ENCODE measurements around the gene RELCH.
"Not testable (repeated sequence)": the region's sequence is repeated elsewhere in the genome, so short reads cannot be mapped to it uniquely, and the experiment has no call there.

The RELCH gene, protein sequence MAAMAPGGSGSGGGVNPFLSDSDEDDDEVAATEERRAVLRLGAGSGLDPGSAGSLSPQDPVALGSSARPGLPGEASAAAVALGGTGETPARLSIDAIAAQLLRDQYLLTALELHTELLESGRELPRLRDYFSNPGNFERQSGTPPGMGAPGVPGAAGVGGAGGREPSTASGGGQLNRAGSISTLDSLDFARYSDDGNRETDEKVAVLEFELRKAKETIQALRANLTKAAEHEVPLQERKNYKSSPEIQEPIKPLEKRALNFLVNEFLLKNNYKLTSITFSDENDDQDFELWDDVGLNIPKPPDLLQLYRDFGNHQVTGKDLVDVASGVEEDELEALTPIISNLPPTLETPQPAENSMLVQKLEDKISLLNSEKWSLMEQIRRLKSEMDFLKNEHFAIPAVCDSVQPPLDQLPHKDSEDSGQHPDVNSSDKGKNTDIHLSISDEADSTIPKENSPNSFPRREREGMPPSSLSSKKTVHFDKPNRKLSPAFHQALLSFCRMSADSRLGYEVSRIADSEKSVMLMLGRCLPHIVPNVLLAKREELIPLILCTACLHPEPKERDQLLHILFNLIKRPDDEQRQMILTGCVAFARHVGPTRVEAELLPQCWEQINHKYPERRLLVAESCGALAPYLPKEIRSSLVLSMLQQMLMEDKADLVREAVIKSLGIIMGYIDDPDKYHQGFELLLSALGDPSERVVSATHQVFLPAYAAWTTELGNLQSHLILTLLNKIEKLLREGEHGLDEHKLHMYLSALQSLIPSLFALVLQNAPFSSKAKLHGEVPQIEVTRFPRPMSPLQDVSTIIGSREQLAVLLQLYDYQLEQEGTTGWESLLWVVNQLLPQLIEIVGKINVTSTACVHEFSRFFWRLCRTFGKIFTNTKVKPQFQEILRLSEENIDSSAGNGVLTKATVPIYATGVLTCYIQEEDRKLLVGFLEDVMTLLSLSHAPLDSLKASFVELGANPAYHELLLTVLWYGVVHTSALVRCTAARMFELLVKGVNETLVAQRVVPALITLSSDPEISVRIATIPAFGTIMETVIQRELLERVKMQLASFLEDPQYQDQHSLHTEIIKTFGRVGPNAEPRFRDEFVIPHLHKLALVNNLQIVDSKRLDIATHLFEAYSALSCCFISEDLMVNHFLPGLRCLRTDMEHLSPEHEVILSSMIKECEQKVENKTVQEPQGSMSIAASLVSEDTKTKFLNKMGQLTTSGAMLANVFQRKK

DNA sequence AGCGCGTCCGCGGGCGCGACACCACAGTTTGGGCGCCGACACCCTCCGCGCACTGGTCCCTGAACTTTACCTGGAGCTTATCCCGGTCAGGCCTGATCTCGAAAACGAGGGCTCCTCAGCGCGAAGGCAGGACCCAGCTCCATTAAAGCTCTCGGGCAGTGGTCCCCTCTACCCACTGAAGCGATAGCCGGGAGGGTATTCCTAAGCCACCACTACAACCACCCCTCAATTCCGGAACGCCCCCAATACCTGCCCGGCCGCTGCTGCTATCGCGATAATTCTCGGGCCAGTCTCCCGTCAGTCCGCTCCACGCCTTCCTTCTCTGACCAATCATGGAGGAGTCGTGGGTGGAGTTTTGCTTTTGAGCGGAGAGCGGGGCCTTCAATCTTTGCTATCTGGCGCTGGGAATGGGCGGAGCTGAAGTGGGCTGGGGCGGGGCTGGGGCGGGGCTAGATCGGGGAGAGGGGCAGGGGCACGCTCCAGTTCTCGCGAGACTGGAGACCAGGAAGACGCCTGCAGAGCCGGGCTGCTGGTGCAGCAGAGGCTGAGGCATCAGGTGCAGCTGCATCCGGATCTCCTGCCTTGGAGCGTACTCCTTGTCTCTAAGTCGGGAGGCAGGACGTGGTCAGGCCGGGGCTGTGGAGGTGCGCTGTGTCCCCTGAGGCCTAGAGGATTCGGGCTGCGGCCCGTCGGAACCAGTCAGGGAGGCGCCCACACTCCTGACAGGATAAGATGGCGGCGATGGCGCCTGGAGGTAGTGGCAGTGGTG, at the start of gene RELCH, which contains the start of gene PIGN:
TSS of gene RELCH (plus strand) at position 482 of the 769 bp plus-strand sequence. CDS start at position 733, 251 bp downstream.
TSS of gene PIGN (minus strand) at position 283 of the 769 bp plus-strand sequence. CDS start 25,703 bp downstream, outside the sequence.
- DNase-seq = peak; percentile 94

DNA sequence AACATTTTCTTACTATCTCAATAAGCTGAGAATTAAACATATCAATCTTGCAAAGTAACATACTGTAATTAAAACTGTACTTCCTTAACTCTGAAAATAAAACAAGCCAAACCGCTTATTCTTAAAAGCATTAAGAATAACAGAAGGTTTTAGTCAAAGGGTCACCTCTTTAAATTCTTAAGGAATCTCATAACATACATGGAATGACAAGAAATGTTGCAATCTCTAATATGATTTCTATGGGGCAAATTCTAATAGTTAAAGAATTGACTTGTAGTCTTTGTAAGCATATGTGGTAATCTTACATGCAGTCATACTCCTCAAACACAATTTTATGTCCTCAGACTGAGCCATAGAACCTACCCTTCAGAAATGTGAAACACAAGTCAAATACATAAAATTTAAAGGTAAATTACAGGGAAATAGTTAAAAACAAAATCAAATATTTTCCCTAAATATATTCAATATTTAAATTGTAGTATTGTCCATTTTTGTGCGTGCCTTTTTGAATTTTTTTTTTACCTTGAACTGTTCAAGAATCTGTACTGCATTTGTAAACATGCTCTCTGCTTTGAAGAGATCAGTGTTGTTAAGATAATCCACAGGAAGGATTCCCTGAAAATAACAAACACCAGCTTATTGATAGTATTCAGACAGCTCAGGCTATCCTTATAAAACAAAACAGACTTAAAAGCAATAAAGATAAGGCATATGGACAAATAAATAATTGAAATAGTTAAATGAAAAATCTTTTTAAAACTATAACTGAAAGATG, 48.4 kb upstream of the RELCH start:
- DNase-seq = no peak

DNA sequence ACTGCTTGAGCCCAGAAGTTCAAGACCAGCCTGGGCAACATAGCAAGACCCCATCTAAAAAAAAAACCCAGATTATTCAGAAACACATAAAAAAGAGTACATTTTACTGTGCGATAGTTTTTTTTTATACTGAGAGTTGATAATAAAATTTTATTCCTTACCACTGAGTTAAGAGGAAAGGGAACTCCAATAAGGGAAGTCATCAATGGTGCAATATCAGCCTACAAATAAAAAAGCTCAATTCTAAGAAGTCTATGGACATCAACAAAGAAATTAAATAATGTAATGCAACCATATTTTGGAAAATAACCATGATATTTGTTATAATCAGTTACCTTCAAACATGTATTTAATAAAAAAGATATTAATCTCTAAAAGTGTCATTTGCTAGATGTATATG, 46.8 kb upstream of the RELCH start:
- no peak for DNase-seq

DNA sequence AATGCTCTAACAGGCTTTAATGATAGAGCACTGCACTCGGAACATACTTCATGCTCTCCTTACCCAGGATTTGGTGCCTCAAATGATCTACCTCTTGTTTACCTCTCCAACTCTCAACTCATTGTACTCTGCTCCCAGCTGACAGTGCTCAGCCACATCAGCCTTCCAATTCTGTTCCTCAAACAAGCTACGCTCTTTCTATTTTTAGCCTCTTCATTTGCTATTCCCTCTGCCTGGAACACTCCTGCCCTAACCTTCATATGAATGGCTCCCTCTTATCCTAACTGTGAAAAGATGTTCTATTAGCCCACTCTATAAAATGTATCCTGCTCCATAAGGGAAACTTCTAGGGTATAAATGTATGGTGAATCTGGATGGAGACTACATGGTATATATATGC, 42.7 kb upstream of the RELCH start:
- DNase-seq = no peak

DNA sequence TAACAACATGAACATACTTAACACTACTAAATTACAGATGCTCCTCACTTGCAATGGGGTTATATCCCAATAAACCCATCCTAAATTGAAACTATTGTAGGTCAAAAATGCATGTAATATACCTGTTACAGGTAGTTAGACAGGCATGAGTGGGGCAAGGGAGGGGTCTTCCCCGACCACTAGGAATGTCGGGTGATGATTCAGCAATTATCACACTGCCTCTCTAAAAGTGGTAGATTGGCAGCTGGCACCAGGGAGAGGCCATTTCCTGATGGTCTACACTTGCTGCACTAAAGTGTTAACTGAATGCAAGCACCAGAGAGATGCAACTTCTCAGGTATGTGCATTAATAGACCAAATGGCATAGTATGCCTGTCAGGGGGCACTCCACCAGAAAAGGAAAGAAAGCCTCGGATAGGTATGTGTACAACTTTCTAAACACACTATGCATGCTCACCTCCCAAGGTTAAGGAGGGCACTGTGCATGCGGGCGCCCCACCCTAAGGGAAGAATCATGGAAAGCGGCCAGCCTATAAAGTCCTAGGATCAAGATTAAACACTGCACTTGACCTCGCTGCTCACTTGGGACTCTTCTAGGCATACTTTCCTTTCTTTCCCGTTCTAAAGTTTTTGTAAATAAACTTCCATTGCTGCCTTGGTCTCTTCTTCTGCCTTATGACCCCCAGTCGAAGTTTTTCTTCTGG, 35.8 kb upstream of the RELCH start:
- no peak for DNase-seq

DNA sequence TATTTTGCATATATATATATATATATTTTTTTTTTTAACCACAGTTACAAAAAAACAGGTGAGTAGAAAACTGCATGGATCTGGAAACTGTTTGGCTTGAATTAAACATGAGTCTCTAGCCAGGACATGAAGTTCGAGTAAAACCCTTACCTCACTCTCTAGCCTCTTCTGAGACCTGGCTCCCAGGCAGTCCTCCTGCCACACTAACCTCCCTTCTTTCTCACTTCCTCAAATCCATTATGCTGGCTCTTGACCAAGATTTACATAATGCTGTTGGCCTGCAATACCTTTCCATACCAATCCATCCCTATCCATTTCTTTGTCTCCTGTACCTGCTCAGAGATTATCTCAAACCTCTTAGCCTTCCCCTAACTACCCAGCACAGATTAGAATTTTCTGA, 34.2 kb upstream of the RELCH start:
- DNase-seq = no peak

DNA sequence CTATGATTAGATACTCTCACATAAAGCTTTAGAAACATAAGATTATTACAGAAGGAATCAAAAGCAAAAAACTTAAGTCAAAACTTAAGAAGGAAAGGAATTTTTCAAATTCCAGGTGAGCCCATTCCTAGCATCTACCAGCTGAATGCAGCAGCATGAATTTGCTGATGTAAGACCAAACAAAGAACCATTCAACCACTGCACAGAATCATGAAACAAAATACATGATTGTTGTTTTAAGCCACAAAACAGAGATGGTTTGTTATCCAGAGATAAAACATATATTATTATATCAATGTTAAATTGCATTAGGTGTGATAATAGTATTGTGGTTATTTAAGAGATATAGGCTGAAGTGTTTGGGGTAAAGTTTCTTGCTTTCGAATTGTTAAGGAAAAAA, 29.2 kb upstream of the RELCH start:
- no peak for DNase-seq

DNA sequence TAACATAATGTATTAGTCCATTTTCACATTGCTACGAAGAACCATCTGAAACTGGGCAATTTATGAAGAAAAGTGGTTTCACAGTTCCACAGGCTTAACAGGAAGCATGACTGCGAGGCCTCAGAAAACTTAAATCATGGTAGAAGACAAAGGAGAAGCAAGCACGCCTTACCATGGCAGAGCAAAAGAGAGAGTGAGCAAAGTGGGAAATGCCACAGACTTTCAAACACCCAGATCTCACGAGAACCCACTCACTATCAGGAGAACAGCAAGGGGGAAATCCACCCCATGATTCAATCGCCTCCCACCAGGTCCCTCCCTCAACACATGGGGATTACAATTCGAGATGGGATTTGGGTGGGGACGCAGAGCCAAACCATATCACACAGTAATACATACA, 22.7 kb upstream of the RELCH start:
- DNase-seq = no peak

DNA sequence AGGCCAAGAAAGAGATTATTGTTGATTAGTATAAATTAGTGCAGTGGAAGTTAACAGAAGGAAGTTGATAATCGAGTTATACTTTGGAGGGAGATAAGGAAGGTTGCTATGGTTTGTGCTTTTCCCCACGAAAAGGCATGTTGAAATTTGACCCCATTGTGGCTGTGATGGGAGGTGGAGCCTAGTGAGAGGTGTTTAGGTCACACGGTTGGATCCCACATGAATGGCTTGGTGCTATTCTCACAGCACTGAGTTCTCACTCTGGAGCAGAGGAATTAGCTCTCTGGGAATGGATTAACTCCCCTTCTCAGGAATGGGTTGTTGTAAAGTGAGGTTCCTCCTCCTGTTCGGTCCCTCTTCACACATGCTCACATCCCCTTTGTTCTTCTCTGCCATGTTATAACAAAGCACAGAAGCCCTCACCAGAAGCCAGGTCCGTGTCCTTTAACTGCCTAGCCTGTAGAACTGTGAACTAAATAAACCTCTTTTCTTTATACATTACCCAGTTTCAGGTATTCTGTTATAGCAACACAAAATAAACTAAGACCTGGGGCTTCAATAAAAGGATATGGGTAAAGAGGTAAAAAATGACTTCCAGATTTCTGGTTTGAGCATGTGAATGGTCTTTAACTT, 22.1 kb upstream of the RELCH start:
- DNase-seq = no peak

DNA sequence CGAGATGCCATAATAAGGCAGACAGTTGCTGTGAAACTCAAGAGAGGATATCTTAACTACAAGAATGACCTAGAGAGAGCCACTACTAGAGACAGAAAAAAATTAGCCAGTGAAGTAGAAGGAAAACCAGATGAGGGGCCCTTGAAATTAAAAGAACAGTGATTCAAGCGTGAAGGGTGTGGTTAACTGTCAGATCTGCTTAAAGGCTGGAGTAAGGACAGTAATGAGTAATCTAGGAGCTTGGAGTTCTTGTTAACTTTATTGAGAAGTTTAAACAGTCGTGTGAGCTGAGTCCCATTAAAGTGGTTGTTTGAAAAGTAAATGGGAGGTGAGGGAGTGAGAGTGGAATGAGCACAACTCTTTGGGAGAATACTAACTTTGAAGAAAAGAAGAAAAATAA, 21.5 kb upstream of the RELCH start:
- no peak for DNase-seq

DNA sequence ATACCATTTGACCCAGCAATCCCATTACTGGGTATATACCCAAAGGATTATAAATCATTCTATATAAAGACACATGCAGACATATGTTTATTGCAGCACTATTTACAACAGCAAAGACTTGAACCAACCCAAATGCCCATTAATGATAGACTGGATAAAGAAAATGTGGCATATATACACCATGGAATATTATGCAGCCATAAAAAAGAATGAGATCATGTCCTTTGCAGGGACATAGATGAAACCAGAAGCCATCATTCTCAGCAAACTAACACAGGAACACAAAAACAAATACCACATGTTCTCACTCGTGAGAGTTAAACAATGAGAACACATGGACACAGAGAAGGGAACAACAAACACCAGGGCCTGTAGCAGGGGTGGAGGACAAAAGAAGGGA, 20.5 kb upstream of the RELCH start:
- not testable (repeated sequence) for DNase-seq

DNA sequence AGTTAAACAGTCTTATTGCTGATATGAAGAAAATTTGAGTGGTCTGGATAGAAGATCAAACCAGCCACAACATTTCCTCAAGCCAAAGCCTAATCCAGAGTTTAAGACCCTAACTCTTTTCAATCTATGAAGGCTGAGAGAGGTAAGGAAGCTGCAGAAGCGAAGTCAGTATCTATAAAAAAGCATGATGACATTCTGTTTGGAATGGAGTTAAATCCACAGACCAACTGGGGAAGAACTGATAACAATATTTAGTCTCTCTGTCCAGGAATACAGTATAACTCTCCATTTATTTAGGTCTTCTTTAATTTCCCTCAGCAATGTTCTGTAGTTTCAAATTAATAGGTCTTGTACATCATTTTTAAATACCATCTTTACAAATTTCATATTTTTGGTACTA, 16.2 kb upstream of the RELCH start:
- no peak for DNase-seq

DNA sequence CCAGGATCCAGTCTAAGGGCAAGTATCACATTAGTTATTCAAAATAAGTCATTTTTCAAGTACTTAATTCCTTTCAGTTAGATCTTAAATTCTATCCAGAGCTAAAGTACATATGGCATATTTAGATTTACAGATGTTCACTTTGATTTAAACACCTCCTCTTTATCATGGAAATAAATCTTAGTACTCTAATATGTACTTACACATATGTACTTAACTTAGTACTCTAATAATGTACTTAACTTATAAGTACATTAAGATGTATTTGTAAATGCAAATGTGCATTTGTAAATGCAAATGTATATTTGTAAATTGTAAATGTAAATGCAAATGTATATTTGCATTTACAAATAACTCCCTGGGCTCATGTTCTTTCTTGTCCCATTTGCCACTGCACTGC, 14.8 kb upstream of the RELCH start:
- no peak for DNase-seq

DNA sequence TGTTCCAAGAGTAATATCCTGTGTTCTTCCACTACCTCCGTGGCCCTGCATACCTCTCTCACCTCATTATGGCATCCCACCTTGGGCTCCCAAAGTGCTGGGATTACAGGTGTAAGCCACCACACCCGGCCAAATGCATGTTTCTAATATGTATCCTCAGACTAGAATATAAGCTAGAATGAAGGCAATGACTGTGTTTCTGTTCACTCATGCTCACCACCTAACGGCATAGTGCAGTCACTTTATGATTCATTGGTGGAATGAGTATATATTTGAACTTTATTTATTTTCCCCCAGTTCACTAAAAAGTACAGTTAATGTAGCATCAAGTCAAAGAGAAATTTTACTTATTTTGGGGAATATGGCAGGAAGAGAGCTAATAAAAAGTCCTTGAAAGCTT, 11.5 kb upstream of the RELCH start:
- DNase-seq = no peak

DNA sequence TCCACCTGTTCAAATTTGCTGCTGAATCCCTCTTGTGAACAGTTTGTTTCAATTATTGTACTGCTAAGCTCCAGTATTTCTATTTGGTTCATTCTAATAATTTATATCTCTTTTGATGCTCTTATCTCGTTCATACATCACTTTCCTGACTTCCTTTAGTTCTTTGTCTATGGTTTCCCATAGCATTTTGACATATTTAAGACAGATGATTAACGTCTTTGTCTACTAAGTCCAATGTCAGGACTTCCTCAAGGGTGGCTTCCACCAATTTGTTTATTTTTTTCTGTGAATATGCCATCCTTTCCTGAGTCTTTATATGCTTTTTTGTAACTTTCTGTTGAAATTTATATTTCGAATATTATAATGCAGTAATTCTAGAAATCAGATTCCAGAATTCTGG, 9.8 kb upstream of the RELCH start:
- DNase-seq = no peak

DNA sequence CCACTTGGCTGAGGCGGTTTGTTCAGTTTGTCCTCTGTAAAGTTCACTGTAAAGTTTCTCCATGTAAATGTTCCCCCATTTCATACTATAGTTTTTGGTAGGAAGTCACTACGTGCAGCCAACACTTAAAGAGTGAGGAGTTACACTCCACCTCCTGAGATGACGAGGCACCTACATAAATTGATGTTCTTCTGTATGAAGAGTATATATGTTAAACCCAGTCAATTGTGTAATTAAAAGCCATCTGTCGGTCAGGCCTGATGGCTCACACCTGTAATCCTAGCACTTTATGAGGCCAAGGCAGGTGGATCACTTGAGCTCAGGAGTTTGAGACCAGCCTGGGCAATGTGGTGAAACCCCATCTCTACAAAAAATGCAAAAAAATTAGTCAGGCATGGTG, 7.8 kb upstream of the RELCH start:
- no peak for DNase-seq

DNA sequence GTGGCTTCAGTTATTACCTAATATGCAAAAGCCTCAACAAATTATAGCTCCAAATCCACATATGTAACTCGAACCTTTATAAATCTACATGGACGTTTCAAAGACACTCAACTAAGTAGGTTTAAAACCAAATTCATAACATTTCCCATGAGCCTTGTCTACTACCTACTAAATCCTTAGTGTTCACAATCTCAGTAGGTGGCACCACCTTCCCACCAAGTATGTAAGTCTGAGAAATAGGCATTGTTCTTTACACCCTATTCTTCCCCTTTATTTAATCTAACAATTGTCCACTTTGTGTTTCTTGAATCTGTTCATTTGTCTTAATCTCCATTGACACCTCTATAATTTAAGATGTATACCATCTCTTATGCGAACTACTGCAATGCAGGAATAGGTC, 4.8 kb upstream of the RELCH start:
- no peak for DNase-seq

DNA sequence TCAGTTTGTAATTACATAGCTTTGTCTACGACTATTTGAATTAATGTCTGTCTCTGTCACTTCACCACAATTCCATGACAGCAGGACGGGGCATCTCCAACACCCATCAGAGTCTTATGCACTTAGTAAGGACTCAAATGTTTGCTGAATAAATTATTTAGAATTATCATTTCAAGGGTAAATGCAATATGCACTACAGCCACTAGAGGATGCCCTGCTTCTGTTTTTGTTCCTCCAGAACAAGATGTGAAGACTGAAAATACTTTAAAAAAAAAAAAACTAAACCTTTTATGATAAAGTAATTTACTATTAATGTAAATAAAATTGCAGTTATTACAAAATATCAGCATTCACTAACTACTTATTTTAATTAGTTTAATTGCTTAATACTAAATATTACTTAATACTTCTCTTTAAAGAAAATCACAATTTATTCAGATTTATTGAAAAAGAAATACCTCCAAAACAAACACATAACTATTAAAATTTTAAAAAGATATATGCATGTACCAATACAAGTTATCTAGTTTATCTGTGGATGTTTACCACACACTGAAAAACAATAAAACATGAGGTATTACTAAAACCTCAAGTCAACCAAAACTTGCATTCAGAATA, 3.4 kb upstream of the RELCH start:
- DNase-seq = peak; percentile 15

DNA sequence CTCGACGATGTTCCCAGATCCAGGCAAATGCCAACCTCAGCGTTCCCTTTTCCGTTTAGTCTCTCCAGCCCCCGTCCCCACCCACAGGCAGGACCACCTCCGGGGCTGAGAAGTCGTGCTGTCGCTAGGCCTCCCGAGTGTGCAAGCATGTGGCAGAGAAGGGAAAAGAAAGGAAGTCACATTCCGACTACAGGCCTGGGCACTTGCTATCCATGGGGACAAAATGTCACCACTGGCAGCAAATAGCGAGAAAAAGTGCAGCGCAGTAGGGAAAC, 619 bp upstream of the RELCH start:
- DNase-seq = no peak

Measured in activated naive CD4-positive, alpha-beta T cell treated with Interleukin-2 at 50 U/mL for 16 hours (primary cell).